Naive B cell (primary cell): Measurements from ENCODE around the gene BAZ2B. TPM values are rescaled to one million over a fixed set of nuclear protein-coding genes. Genes with fewer than 3 reads are reported as not detected.
A peak's percentile ranks its signal among the peaks of the same experiment; 100 is the strongest.
"Not testable (repeated sequence)": the region's sequence is repeated elsewhere in the genome, so short reads cannot be mapped to it uniquely, and the experiment has no call there.

Source experiments
- ATAC-seq, 2 donors: fragments of 150-1000 bp; cut with Tn5 transposase; 2 replicates each; pipeline ENCODE4 v1.10.0; 2021; ENCODE audit warnings: low read depth in 2 of 2, mild to moderate bottlenecking in 2 of 2, moderate library complexity in 2 of 2
- DNase-seq: peaks from one replicate; pipeline ENCODE4 v3.0.0; 2022
- H3K27ac Mint-ChIP-seq, 6 donors: one replicate each; pipeline ENCODE4 v1.8.0; 2020 to 2022; ENCODE audit warnings: mild to moderate bottlenecking in 6 of 6, mixed read lengths in 6 of 6, moderate library complexity in 5 of 6, inconsistent platforms in 2 of 6
- H3K27me3 Mint-ChIP-seq, 3 donors: one replicate each; pipeline ENCODE4 v1.8.0; 2021 to 2022; ENCODE audit warnings: mixed read lengths in 3 of 3, mild to moderate bottlenecking in 1 of 3
- H3K36me3 Mint-ChIP-seq, 2 donors: one replicate each; pipeline ENCODE4 v1.8.0; 2020 to 2022; ENCODE audit warnings: mixed read lengths in 2 of 2, inconsistent platforms in 1 of 2, mild to moderate bottlenecking in 1 of 2
- H3K4me1 Mint-ChIP-seq, 3 donors: one replicate each; pipeline ENCODE4 v1.8.0; 2020 to 2022; ENCODE audit warnings: mixed read lengths in 3 of 3, inconsistent platforms in 1 of 3, mild to moderate bottlenecking in 1 of 3, moderate library complexity in 1 of 3
- H3K4me3 Mint-ChIP-seq, 8 donors: one replicate each; pipeline ENCODE4 v1.8.0; 2020 to 2022; ENCODE audit warnings: mild to moderate bottlenecking in 8 of 8, mixed read lengths in 8 of 8, moderate library complexity in 8 of 8, inconsistent platforms in 2 of 8
- H3K9me3 Mint-ChIP-seq, 7 donors: one replicate each; pipeline ENCODE4 v1.8.0; 2020 to 2022; ENCODE audit warnings: mixed read lengths in 7 of 7, mild to moderate bottlenecking in 5 of 7, inconsistent platforms in 2 of 7, moderate library complexity in 1 of 7
- polyA plus RNA-seq, 6 donors: library from polyadenylated mRNA; unstranded; fragments of 300-500 nt; fragmentation: Illumina TruSeq; gene quantifications; one replicate each; pipeline ENCODE4 v1.2.3, GENCODE V29; 2021; ENCODE audit warnings: low read depth in 6 of 6

The BAZ2B gene
- polyA plus RNA-seq, 6 donors from 2014 or later = 15.2 to 30.5 (median 23.1) TPM

DNA sequence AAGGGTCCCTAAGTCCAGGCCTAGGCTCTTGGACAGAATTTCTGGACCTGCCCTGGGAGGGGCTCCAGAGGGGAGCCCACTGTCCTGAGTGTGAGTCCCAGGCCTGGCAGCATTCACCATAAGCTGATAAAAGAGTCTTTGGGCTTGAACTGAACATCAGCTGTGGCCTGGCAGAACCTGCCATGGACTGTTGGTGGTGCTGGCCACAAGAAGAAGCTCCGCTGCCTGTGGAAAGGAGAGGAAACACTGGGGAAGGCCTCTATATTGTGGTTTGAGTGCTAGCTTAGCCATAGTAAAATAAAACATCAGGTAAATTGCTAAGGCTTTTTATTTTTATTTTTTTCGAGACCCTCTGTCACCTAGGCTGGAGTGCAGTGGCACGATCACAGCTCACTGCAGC lies 20.9 kb upstream of the BAZ2B start:
- Mint-ChIP-seq H3K4me3 (peak overlapping the region in 1 of 8 donors; percentile 16), H3K9me3 (peaks cover 7 to 24% (median 14%) of the 10 kb centered on the region in 7 donors), H3K36me3 (peaks cover 18 to 23% of the 10 kb centered on the region in 2 donors), H3K27me3 (no peaks in the 10 kb centered on the region), H3K27ac (no peak overlapping the region), H3K4me1 (no peaks in the 10 kb centered on the region)
- no peak for DNase-seq
- no peak for ATAC-seq

GRCh38 chr2:159635006-159635789 lies 18.9 kb upstream of the BAZ2B start:
- H3K27ac Mint-ChIP-seq = peak overlapping the region in 1 of 6 donors; percentile 31
- no peak overlapping the region for H3K4me3 Mint-ChIP-seq
- peaks cover 5 to 21% (median 14%) of the 10 kb centered on the region in 7 donors for H3K9me3 Mint-ChIP-seq
- no peaks in the 10 kb centered on the region for H3K27me3 Mint-ChIP-seq
- no peaks in the 10 kb centered on the region for H3K4me1 Mint-ChIP-seq
- peaks cover 12 to 23% of the 10 kb centered on the region in 2 donors for H3K36me3 Mint-ChIP-seq
- ATAC-seq (no peak), DNase-seq (no peak)

DNA sequence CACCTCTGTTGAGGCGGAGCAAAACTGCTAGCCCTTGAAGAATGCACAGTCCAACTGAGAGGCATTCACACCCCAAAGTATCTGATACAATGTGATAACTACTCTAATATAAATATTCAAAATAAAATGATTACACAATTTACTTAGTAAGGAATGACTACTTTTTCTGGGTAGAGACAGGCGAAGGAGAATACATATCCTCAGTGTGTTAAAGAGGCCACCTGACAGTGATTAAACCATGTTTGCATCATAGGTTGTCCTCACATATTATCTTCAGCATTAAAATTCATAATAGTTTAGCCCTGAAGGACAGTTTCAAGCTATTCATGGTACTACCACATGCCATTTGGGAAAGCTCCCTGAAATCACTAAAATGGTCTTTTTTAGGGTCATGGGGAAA lies 16.9 kb upstream of the BAZ2B start:
- H3K27ac Mint-ChIP-seq = no peak overlapping the region
- DNase-seq (no peak), ATAC-seq (no peak)
- no peaks in the 10 kb centered on the region for H3K27me3 Mint-ChIP-seq
- H3K4me1 Mint-ChIP-seq = no peaks in the 10 kb centered on the region
- peaks cover 0 to 6% (median 1%) of the 10 kb centered on the region in 7 donors for H3K9me3 Mint-ChIP-seq
- peaks cover 2 to 5% of the 10 kb centered on the region in 2 donors for H3K36me3 Mint-ChIP-seq
- no peak overlapping the region for H3K4me3 Mint-ChIP-seq

- H3K36me3 Mint-ChIP-seq, H3K4me3 Mint-ChIP-seq, DNase-seq, ATAC-seq, H3K27ac Mint-ChIP-seq, H3K4me1 Mint-ChIP-seq, H3K27me3 Mint-ChIP-seq, H3K9me3 Mint-ChIP-seq: not testable (repeated sequence)
Observed at GRCh38 chr2:159625628-159626027, 9.3 kb upstream of the BAZ2B start.

DNA sequence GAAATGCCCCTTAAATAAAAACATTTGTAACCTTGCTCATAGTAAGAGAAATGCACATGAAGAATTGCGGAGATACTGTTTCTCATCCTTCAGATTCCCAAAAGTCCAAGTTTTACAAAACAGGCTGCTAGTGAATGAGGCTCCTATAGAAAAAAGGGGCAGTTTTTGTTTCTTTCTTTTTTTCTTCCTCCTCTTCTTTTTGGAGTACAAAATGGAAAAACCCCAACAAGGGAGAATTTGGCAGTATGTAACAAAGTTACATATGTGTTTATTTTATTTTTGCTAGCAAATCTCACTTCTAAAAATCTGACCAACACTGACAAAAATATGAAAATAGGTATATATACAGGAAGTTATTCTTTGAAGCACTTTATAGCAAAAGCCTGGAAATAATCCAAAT lies 7.1 kb upstream of the BAZ2B start:
- Mint-ChIP-seq H3K4me3 (no peak overlapping the region), H3K36me3 (no peaks in the 10 kb centered on the region), H3K27ac (no peak overlapping the region), H3K4me1 (no peaks in the 10 kb centered on the region), H3K27me3 (no peaks in the 10 kb centered on the region), H3K9me3 (peaks cover 0 to 5% (median 0%) of the 10 kb centered on the region in 7 donors)
- DNase-seq (no peak), ATAC-seq (no peak)

GRCh38 chr2:159622966-159623365 lies 6.6 kb upstream of the BAZ2B start:
- Mint-ChIP-seq H3K36me3 (no peaks in the 10 kb centered on the region), H3K4me3 (no peak overlapping the region), H3K27me3 (no peaks in the 10 kb centered on the region), H3K4me1 (no peaks in the 10 kb centered on the region), H3K9me3 (peaks cover 0 to 3% (median 0%) of the 10 kb centered on the region in 7 donors), H3K27ac (no peak overlapping the region)
- ATAC-seq (no peak), DNase-seq (no peak)

GRCh38 chr2:159620796-159621195 lies 4.4 kb upstream of the BAZ2B start:
- Mint-ChIP-seq H3K36me3 (peaks cover 0 to 8% of the 10 kb centered on the region in 2 donors), H3K9me3 (no peaks in the 10 kb centered on the region), H3K4me1 (peaks cover 4 to 8% (median 7%) of the 10 kb centered on the region in 3 donors), H3K27ac (peak overlapping the region in 1 of 6 donors; percentile 7), H3K27me3 (no peaks in the 10 kb centered on the region), H3K4me3 (no peak overlapping the region)
- no peak for ATAC-seq
- DNase-seq = no peak

DNA sequence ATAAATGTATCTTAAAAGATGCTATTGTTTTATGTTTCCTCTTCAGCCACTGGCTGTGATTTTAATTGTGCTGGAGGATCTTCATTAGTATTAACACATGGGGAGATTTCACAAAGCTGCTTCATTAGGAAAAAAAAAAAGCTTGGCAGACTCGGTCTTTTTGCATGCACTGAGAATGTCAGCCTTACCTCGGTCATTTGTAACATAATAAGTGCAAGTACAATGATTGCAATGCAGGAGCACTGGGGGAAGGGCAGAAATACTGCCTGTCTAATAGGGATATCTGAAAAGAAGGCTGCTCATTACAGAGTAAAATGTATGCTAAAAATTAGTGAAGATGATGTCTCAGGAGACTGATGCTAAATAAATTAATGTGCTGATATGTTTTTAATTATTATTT lies 1.3 kb upstream of the BAZ2B start:
- Mint-ChIP-seq H3K27me3 (no peaks in the 10 kb centered on the region), H3K4me1 (peaks cover 12 to 25% (median 15%) of the 10 kb centered on the region in 3 donors), H3K4me3 (peak overlapping the region in 1 of 8 donors; percentile 85), H3K9me3 (no peaks in the 10 kb centered on the region), H3K27ac (peak overlapping the region in 1 of 6 donors; percentile 29), H3K36me3 (peaks cover 0 to 8% of the 10 kb centered on the region in 2 donors)
- ATAC-seq = no peak
- no peak for DNase-seq

- Mint-ChIP-seq H3K9me3 (no peaks in the 10 kb centered on the region), H3K4me3 (peak overlapping the region in 6 of 8 donors; percentile 85 to 96 (median 94)), H3K36me3 (peaks cover 0 to 8% of the 10 kb centered on the region in 2 donors), H3K4me1 (peaks cover 12 to 28% (median 15%) of the 10 kb centered on the region in 3 donors), H3K27ac (peak overlapping the region in 1 of 6 donors; percentile 16), H3K27me3 (no peaks in the 10 kb centered on the region)
- ATAC-seq (no peak), DNase-seq (no peak)
Observed at GRCh38 chr2:159617100-159617499, 752 bp upstream of the BAZ2B start.

GRCh38 chr2:159615367-159616285 lies 722 bp downstream of the BAZ2B start:
- Mint-ChIP-seq H3K9me3 (no peaks in the 10 kb centered on the region), H3K4me3 (peak overlapping the region; percentile 85 to 96 (median 94)), H3K4me1 (peaks cover 12 to 28% (median 15%) of the 10 kb centered on the region in 3 donors), H3K27ac (peak overlapping the region; percentile 40 to 99 (median 93)), H3K36me3 (peaks cover 0 to 8% of the 10 kb centered on the region in 2 donors), H3K27me3 (no peaks in the 10 kb centered on the region)
- DNase-seq = peak; percentile 47
- ATAC-seq = peak; percentile 68 to 70

- peak overlapping the region in 5 of 6 donors; percentile 40 to 99 (median 91) for H3K27ac Mint-ChIP-seq
- no peaks in the 10 kb centered on the region for H3K27me3 Mint-ChIP-seq
- H3K36me3 Mint-ChIP-seq = peaks cover 0 to 8% of the 10 kb centered on the region in 2 donors
- DNase-seq (peak; percentile 7), ATAC-seq (peak; percentile 5)
- no peaks in the 10 kb centered on the region for H3K9me3 Mint-ChIP-seq
- H3K4me1 Mint-ChIP-seq = peaks cover 12 to 28% (median 15%) of the 10 kb centered on the region in 3 donors
- peak overlapping the region; percentile 85 to 96 (median 94) for H3K4me3 Mint-ChIP-seq
Observed at GRCh38 chr2:159614534-159615366, 1.6 kb downstream of the BAZ2B start.

DNA sequence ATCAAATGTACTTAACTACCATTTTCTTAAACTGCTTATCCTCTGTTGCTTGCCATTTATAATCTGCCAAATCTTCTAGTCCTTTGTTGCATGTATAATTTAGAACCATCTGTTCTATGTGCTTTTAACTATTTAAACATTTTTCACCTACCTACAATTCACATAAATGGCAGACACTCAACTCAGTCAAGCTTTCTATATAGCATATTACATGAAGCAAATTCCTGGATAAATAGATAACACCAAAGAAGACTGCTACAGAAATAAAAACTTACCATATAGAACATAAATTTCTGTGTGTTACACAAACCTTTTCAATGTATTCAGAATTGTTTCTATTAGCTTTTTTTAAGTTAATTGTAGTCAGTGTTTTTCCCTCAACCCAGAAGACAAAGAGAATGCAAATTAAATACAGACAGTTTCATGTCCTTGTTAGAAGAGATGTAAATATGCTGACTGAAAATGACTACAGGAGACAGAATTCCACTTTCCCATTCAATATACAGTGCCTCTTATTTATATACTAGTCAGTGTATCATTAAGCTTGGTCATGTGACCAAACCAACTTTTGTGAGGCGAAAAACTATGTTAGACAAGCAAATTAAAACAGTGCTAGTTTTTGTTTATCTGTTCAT lies 2.6 kb downstream of the BAZ2B start:
- Mint-ChIP-seq H3K27me3 (no peaks in the 10 kb centered on the region), H3K36me3 (peaks cover 0 to 8% of the 10 kb centered on the region in 2 donors), H3K27ac (peak overlapping the region in 2 of 6 donors; percentile 17 to 94), H3K4me1 (peaks cover 12 to 28% (median 15%) of the 10 kb centered on the region in 3 donors), H3K9me3 (no peaks in the 10 kb centered on the region), H3K4me3 (peak overlapping the region in 5 of 8 donors; percentile 1 to 94 (median 85))
- no peak for ATAC-seq
- no peak for DNase-seq
